Loucy (cell line): ENCODE data around the gene FOS.

Experiments used
- EZH2phosphoT487 ChIP-seq: fragments of 200-600 bp; IDR thresholded peaks from 2 replicates; pipeline ENCODE4 v1.6.1; 2018; ENCODE audit warnings: antibody characterized with exemption, mild to moderate bottlenecking, moderate library complexity, borderline replicate concordance
- TF ChIP-seq, protein P1 (sequence below): fragments of 200-600 bp; sonication (generic); conservative IDR thresholded peaks from 2 replicates; pipeline ENCODE4 v1.5.1; 2014; ENCODE audit warnings: mild to moderate bottlenecking, antibody characterized with exemption, low read length

DNA sequence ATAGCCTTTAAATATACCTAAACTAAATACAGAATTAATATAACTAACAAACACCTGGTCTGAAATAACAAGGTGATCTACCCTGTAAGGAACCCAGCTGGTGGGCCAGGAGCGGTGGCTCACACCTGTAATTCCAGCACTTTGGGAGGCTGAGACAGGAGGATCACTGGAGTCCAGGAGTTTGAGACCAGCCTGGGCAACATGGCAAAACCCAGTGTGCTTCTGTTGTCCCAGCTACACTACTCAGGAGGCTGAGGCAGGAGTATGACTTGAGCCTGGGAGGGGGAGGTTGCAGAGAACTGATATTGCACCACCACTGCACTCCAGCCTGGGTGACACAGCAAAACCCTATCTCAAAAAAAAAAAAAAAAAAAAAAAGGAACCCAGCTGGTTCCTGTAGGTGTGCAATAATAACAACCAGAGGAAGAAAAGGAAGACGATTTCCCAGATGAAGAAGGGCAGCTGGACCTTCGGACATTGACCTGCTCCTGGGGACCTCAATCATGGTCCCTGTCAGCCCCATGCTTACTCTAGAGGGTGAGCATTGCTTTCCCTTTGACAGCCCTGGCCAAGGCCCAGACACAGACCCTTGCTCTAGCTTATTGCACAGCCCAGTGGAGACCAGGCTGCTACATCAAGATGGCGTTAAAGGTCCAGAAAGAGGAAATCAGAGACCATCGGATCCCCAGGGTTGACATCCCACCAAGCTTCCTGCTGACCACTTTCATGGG lies 5.4 kb downstream of the FOS start:
- TF ChIP-seq, protein P1, sequence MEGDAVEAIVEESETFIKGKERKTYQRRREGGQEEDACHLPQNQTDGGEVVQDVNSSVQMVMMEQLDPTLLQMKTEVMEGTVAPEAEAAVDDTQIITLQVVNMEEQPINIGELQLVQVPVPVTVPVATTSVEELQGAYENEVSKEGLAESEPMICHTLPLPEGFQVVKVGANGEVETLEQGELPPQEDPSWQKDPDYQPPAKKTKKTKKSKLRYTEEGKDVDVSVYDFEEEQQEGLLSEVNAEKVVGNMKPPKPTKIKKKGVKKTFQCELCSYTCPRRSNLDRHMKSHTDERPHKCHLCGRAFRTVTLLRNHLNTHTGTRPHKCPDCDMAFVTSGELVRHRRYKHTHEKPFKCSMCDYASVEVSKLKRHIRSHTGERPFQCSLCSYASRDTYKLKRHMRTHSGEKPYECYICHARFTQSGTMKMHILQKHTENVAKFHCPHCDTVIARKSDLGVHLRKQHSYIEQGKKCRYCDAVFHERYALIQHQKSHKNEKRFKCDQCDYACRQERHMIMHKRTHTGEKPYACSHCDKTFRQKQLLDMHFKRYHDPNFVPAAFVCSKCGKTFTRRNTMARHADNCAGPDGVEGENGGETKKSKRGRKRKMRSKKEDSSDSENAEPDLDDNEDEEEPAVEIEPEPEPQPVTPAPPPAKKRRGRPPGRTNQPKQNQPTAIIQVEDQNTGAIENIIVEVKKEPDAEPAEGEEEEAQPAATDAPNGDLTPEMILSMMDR, result no peak
- TF ChIP-seq EZH2phosphoT487, result no peak
